HEK293T (cell line): ENCODE data around the gene B2M.

Source experiments
- L3MBTL2 ChIP-seq: fragments of 450-650 bp; conservative IDR thresholded peaks from 2 replicates; pipeline ENCODE4 v1.6.1; 2016; ENCODE audit warnings: mild to moderate bottlenecking
- ZNF384 ChIP-seq: fragments of 450-650 bp; IDR thresholded peaks from 2 replicates; pipeline ENCODE4 v1.6.1; 2016

GRCh38 chr15:44706946-44707636 lies 4.2 kb upstream of the B2M start:
- no peak for TF ChIP-seq ZNF384
- TF ChIP-seq L3MBTL2: no peak
